Astrocyte (in vitro differentiated cells and primary cell): Measurements from ENCODE around the gene PRKCA.

Experiments used
- CTCF ChIP-seq: IDR thresholded peaks from 2 replicates; pipeline ENCODE4 v1.5.1; 2011; ENCODE audit warnings: low read depth, mild to moderate bottlenecking, inconsistent platforms, low read length, moderate library complexity; ENCODE audit not compliant: insufficient read depth
- EZH2 ChIP-seq: IDR thresholded peaks from 2 replicates; pipeline ENCODE4 v1.6.1; 2012; ENCODE audit warnings: mild to moderate bottlenecking, low read length, inconsistent platforms; ENCODE audit not compliant: insufficient read depth

- TF ChIP-seq CTCF: no peak
- no peak for TF ChIP-seq EZH2
Measured at GRCh38 chr17:66755944-66756290, 453.5 kb downstream of the PRKCA start.
